Hepatocyte (in vitro differentiated cells): ENCODE measurements around the gene CALML3. TPM values are rescaled to one million over a fixed set of nuclear protein-coding genes. Genes with fewer than 3 reads are reported as not detected.

Experiments used
- DNase-seq: peaks from one replicate; pipeline ENCODE4 v3.0.0-alpha.2; 2016; ENCODE audit warnings: low spot score
- H2AFZ ChIP-seq: fragments of 200-600 bp; sonication (generic); 2 replicates; pipeline ENCODE4 v1.6.0; 2016; ENCODE audit warnings: antibody characterized with exemption, mild to moderate bottlenecking
- H3K27ac ChIP-seq: fragments of 200-600 bp; sonication (generic); 2 replicates; pipeline ENCODE4 v1.5.1; 2016; ENCODE audit warnings: mild to moderate bottlenecking
- H3K27me3 ChIP-seq: fragments of 200-600 bp; sonication (generic); 2 replicates; pipeline ENCODE4 v1.6.1; 2016
- H3K36me3 ChIP-seq: fragments of 200-600 bp; sonication (generic); replicated peaks from 2 replicates; pipeline ENCODE4 v1.5.1; 2016; ENCODE audit warnings: low read depth; ENCODE audit not compliant: insufficient read depth
- H3K4me1 ChIP-seq: fragments of 200-600 bp; sonication (generic); 2 replicates; pipeline ENCODE4 v1.5.1; 2016; ENCODE audit warnings: mild to moderate bottlenecking, moderate library complexity; ENCODE audit not compliant: insufficient read depth
- H3K4me2 ChIP-seq: fragments of 200-600 bp; sonication (generic); 2 replicates; pipeline ENCODE4 v1.6.0; 2016
- H3K4me3 ChIP-seq: fragments of 200-600 bp; sonication (generic); 2 replicates; pipeline ENCODE4 v1.5.1; 2016; ENCODE audit warnings: mild to moderate bottlenecking
- H3K79me2 ChIP-seq: fragments of 200-600 bp; sonication (generic); 2 replicates; pipeline ENCODE4 v1.6.0; 2017; ENCODE audit warnings: mild to moderate bottlenecking
- H3K9me2 ChIP-seq: fragments of 200-600 bp; sonication (generic); replicated peaks from 2 replicates; pipeline ENCODE4 v1.6.0; 2017; ENCODE audit warnings: mild to moderate bottlenecking; ENCODE audit not compliant: insufficient read depth
- H3K9me3 ChIP-seq: fragments of 200-600 bp; sonication (generic); 2 replicates; pipeline ENCODE4 v1.5.1; 2016; ENCODE audit warnings: low read depth, mild to moderate bottlenecking
- H4K20me1 ChIP-seq: fragments of 200-600 bp; sonication (generic); 2 replicates; pipeline ENCODE4 v1.6.0; 2016; ENCODE audit warnings: mild to moderate bottlenecking; ENCODE audit not compliant: insufficient read depth, poor library complexity, severe bottlenecking
- CTCF ChIP-seq: fragments of 200-600 bp; sonication (generic); IDR thresholded peaks from 2 replicates; pipeline ENCODE4 v1.5.1; 2016; ENCODE audit warnings: antibody characterized with exemption, mild to moderate bottlenecking; ENCODE audit not compliant: poor library complexity
- EZH2 ChIP-seq: fragments of 200-600 bp; sonication (generic); IDR thresholded peaks from 2 replicates; pipeline ENCODE4 v1.6.1; 2016; ENCODE audit warnings: antibody characterized with exemption, mild to moderate bottlenecking, borderline replicate concordance
- EZH2phosphoT487 ChIP-seq: fragments of 200-600 bp; sonication (generic); IDR thresholded peaks from one replicate; pipeline ENCODE4 v1.6.1; 2018; ENCODE audit warnings: antibody characterized with exemption, mild to moderate bottlenecking, low read depth, moderate library complexity; ENCODE audit not compliant: unreplicated experiment, severe bottlenecking
- WGBS: methylation state at CpG from one replicate; pipeline ENCODE4 v1.1.6; 2016; ENCODE audit warnings: low lambda C conversion rate; ENCODE audit errors: missing lambda C conversion rate; 5-methylcytosine and 5-hydroxymethylcytosine counted together
- polyA plus RNA-seq: library from polyadenylated mRNA; unstranded; fragments of >200 nt; fragmentation: Nextera tagmentation; extraction: Ambion mirVana; gene quantifications from 2 replicates; pipeline ENCODE4 v1.2.1, GENCODE V29; 2016
- total RNA-seq: library from RNA; depleted of rRNA; stranded (reverse); fragments of >200 nt; gene quantifications from 2 replicates; pipeline ENCODE4 v1.2.3, GENCODE V29; 2014

Gene CALML3
- total and polyA plus RNA-seq, 2 experiments from 2014 or later = not detected

- H3K27ac ChIP-seq = no peak overlapping the region
- H3K4me3 ChIP-seq = no peak overlapping the region
- H3K9me3 ChIP-seq = no peaks in the 10 kb centered on the region
- no peaks in the 10 kb centered on the region for H3K36me3 ChIP-seq
- H3K79me2 ChIP-seq = no peaks in the 10 kb centered on the region
- no peaks in the 10 kb centered on the region for H4K20me1 ChIP-seq
- H3K27me3 ChIP-seq = no peaks in the 10 kb centered on the region
- no peak for TF ChIP-seq CTCF
- TF ChIP-seq EZH2phosphoT487 = no peak
- no peak for TF ChIP-seq EZH2
- H3K9me2 ChIP-seq = no peaks in the 10 kb centered on the region
- H2AFZ ChIP-seq = no peak overlapping the region
- H3K4me1 ChIP-seq = peaks cover 33% of the 10 kb centered on the region
- H3K4me2 ChIP-seq = no peak overlapping the region
- no peak for DNase-seq
- WGBS = 93% methylated on average over 12 of the region's 13 CpGs
These were observed 37.2 kb downstream of the CALML3 start for GRCh38 chr10:5561704-5562645.

GRCh38 chr10:5563321-5563961 lies 38.7 kb downstream of the CALML3 start:
- peak overlapping the region; percentile 19 for H3K4me2 ChIP-seq

GRCh38 chr10:5563991-5564536 lies 39.3 kb downstream of the CALML3 start:
- no peak overlapping the region for H2AFZ ChIP-seq
- no peak for DNase-seq
- H4K20me1 ChIP-seq = no peaks in the 10 kb centered on the region
- H3K27ac ChIP-seq = no peak overlapping the region
- no peak overlapping the region for H3K4me3 ChIP-seq
- H3K36me3 ChIP-seq = no peaks in the 10 kb centered on the region
- TF ChIP-seq EZH2 = no peak
- no peak for TF ChIP-seq CTCF
- no peaks in the 10 kb centered on the region for H3K79me2 ChIP-seq
- H3K27me3 ChIP-seq = no peaks in the 10 kb centered on the region
- H3K4me1 ChIP-seq = peaks cover 33% of the 10 kb centered on the region
- H3K9me2 ChIP-seq = no peaks in the 10 kb centered on the region
- no peaks in the 10 kb centered on the region for H3K9me3 ChIP-seq
- H3K4me2 ChIP-seq = peak overlapping the region; percentile 19
- 73% methylated on average over 18 of the region's 18 CpGs for WGBS

More at GRCh38 chr10:5563321-5563961, 38.7 kb downstream of the CALML3 start:
- no peak overlapping the region for H3K27ac ChIP-seq
- DNase-seq = no peak
- H4K20me1 ChIP-seq = no peaks in the 10 kb centered on the region
- TF ChIP-seq EZH2phosphoT487 (no peak), EZH2 (no peak), CTCF (no peak)
- no peaks in the 10 kb centered on the region for H3K9me2 ChIP-seq
- peak overlapping the region; percentile 10 for H2AFZ ChIP-seq
- no peaks in the 10 kb centered on the region for H3K27me3 ChIP-seq
- H3K36me3 ChIP-seq = no peaks in the 10 kb centered on the region
- H3K79me2 ChIP-seq = no peaks in the 10 kb centered on the region
- no peak overlapping the region for H3K4me3 ChIP-seq
- WGBS = 51% methylated on average over 19 of the region's 21 CpGs
- H3K4me1 ChIP-seq = peaks cover 33% of the 10 kb centered on the region
- no peaks in the 10 kb centered on the region for H3K9me3 ChIP-seq
